AML-193 (cell line): Measurements from ENCODE around the gene HDAC10.
A peak's percentile ranks its signal among the peaks of the same experiment; 100 is the strongest.

Experiments
- DNase-seq, 2 experiments: peaks; one replicate each; lab custom pipeline; 2025; lab: John Stamatoyannopoulos, UW

HDAC10 gene

DNA sequence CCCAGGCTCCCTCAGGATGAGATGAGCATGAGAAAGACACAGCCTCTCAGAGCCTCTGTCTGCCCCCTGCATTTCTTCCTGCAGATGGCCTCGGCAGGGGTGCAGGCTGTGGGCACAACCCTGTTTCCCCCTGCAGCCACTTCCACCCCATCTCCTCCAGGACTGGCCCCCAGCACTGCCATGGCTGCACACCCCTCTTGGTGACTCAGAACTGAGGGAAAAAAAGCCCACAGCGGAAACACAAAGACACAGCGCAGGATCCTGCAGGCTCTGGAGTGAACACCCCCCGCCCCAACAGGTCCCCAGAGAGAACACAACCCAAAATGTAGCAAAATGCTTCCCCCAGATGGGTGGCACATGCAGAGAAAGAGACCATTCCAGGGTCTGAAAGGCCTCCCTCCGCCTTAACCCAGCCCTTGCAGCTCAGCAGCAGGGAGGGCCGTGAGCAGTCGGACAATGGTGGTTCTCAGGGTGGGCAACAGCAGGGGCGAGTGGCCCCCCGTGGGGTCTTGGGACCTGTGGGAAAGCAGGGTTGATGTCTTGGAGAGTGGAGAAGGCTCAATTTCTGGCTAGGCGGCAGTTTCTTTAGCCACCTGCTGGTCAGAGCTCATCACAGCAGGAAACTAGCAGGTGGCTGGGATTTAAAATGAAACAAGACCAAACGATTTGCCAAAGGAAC is 14.2 kb downstream of the HDAC10 start:
- peak in 1 of 2 experiments; percentile 7 for DNase-seq

DNA sequence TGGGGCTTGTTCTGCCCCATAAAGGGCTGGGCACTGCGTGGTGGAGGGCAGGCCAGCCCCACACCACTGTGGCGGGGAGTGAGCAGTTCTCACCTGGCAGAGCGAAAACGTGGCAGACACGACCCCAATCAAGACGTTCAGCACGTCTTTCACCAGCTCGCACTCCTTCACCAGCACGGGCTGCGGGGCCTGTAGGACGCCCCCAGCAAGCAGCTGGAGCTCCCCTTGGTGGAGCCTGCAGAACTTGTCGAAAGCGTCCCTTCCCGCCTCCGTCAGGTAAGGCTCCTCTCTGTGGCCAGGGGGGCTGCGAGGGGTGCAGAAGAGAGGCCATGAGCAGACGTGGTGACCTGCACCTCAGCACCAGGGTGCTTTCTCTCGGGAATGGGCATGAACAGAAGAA is 17.8 kb downstream of the HDAC10 start:
- DNase-seq, result no peak

DNA sequence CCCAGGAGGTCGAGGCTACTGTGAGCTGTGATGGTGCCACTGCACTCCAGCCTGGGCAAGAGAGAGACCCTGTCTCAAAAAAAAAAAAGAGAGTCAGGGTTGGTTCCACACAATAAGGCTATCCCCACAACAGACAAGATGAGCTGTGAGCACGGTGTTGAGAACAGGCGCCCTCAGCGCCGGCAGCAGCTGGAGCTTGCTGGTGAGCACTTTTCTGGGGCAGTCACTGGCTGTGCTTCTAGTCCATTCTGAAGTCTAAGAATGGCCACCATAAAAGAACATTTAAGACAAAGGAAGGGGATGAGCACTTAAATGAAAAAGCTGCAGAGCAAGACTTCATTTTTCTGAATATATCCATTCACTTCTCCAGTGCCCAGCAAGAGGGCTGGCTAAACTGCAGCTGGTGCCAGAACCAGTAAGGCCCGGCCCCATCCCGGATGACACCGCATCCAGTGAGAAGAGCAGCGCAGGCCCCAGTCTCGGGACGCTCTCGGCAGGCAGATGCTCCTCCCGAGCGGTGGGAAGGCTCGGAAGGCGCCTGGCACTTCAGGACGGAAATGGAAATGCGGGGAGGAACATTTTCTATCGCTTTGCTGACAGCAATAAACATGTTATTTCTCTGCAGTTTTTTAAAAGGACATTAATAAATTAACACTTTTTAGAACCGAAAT is 18.4 kb downstream of the HDAC10 start:
- no peak for DNase-seq

DNA sequence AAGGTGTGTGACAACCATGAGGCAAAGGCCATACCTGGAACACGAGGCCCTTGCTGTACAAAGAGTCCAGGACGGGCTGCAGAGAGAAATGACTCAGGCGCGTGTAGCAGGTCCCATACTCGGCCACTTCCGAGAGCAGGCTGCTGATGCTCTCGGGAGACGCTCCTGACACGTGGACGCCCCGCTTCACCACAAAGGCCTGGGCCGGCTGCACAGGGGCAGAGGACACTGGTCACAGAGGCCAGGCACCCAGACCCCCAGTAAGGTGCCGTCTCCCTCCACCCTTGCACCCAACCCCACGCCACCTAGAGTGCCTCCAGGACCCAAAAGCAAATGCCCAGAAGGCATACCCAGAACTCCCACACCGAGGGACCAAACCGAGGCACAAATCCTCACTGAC is 21.7 kb downstream of the HDAC10 start:
- no peak for DNase-seq

DNA sequence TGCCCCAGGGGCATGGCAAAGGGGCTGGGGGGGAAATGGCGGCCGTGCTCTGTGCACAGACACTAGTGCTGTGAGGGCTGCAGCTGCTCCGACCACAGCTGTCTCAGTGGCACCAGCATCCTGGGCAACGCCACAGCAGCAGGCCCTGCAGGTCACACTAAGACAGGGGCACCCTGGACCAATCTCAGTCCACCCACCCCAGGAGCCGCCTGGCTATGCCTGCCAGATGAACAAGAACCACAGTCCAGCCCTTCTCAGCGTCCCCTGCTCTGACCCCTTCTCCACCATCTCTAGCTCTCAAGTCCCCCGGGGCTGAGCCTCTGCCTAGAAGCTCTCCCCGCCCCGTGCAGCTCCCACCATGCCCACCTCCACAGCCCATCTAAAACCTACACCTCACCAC is 22.7 kb downstream of the HDAC10 start:
- DNase-seq, result no peak

DNA sequence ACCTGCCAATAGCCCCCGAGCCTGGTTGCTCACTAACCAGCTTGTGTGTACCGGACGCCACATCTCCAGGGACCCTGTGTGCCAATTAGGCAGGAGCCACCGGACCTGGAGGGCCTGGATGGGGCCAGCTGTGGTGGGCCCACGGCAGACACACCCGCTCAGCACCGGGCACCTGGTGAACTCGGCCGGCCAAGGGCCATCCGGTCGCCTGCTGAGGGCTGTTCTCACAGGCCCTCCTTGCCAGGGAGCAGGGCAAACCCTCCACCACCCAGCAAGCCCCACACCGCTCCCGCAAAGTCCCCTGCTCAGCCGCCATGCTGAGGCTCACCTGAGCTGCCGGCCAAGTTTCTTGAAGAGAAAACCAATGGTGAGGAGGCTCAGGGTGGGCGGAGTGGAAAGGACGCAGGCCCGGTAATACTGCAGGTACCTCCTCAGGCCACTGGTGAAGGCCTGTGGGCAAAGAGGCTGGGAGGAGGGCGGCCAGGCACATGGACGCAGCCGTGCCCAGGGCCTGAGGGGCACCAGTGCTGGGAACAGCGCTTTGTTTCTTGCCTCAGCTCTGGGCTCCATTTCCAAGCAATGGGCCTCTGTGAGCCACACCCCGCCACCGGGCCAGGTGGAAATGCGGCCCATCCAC is 23.4 kb downstream of the HDAC10 start:
- DNase-seq, result no peak

DNA sequence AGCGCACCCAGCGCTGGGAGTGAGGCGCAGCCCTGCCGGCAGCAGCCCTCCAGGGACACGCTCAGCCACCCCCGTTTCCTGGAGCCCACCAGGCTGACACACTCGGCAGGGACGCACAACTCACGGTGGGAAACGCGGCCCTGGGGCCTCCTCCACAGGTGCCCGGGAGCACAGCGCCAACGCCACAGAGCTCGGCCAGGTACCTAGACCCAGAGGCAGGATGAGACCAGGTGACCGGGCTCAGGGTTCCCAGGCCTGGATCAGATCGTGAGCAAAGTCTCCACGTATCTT is 24.2 kb downstream of the HDAC10 start:
- no peak for DNase-seq

DNA sequence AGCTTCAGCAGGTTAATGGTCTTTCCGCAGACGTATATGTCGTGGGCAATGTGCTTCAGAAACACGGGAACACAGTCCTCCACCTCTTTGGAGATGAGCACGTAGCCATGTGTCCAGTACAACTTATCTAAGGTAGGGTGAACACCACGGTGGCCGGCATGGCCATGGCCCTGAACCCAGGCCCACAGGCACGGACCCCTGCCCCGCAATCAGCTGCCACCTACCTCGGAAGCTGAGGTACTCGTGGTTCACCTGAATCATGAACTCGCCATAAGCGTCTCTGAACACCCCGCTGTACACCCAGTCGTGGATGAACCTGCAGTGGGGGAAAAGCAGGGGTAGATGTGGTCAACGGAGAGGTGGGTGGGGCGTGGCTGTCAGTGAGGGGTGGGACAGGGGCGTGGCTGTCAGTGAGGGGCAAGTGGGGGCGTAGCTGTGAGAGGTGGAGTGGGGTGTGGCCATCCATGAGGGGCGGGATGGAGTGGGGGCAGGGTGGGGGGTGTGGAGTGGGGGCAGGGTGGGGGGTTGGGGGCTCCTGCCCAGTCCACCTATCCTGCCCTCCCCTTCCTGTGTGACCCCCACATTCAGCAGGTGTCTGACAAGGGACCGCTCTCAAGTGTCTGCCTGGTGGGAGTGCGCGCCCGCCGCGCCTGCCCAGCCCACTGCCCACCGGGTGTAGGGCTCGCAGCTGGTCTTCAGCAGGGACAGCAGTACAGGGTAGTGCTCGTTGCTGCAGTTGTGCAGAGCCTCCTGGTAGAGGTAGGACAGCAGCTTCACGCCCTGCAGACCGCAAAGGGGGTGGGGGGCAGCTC is 24.8 kb downstream of the HDAC10 start:
- no peak for DNase-seq

DNA sequence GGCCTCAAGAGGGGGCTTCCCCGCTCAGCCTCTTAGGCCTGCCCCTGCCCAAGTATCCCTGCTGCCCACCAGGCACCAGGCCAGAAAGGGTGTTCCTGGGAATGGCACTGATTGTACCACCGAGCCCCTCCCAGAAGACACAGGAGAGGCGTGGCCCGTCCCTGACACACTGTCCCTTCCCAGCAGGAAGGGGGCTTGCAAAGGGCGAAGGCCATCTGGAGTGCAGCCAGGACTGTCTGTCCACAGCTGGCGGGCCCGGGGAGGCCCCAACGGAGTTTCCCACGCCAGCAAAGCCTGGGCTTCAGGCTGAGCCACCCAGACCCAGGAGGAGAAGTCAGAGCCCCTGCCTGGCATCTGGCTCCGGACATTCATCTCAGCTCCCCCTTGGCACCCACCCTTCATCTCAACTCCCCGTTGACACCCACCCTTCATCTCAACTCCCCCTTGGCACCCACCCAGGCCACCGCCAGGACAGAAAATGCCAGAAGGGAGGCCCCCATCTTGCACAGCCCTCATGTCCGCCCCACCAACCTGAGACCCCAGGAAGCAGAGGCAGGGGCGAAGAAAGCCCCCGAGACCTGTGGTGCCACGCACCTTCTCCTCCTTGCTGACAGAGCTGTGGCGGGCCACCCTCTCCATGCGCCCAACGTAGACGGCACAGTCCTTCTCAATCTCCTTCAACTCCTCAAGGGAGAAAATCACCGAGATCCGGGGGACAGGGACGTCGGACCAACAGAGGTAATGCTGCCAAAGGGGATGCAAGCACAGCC is 25.7 kb downstream of the HDAC10 start:
- DNase-seq, result no peak

DNA sequence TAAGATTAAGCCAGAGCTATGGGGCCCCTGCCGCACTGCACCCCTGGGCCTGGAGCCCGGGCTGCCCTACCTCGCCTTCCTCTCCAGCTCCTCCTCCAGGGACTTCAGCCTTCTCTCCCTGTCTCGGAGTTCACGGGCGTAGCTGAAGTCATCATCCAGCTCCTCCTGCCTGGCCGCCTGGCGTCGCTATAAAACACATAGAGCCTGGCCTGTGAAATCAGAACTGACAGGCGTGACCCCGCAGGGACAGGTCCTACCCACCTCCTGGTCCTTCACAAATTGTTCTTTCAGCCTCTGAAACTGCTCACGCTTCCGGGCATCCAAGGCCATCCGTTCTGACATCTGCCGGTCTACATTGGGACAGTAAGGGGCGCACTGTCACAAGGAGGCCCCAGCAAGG is 27.0 kb downstream of the HDAC10 start:
- DNase-seq, result no peak

DNA sequence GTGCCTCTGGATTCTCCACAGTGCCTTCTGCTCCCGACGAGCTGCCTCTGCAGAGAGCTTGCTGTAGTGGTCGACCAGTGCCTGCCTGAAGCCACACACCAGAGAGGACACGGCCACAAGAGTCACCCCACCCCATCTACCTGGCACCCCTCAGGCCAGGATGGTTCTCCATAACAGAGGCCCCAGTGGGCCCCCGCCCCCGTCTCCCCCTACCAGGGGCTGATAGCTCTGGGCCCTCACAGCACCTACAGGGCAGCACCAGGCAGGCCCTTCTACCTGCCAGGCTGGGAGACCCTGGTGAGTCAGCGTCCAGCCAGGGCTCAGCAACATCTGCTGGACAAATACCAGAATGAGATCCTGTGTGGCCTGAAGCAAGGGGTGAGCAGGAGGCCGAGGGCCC is 28.6 kb downstream of the HDAC10 start:
- DNase-seq, result no peak

DNA sequence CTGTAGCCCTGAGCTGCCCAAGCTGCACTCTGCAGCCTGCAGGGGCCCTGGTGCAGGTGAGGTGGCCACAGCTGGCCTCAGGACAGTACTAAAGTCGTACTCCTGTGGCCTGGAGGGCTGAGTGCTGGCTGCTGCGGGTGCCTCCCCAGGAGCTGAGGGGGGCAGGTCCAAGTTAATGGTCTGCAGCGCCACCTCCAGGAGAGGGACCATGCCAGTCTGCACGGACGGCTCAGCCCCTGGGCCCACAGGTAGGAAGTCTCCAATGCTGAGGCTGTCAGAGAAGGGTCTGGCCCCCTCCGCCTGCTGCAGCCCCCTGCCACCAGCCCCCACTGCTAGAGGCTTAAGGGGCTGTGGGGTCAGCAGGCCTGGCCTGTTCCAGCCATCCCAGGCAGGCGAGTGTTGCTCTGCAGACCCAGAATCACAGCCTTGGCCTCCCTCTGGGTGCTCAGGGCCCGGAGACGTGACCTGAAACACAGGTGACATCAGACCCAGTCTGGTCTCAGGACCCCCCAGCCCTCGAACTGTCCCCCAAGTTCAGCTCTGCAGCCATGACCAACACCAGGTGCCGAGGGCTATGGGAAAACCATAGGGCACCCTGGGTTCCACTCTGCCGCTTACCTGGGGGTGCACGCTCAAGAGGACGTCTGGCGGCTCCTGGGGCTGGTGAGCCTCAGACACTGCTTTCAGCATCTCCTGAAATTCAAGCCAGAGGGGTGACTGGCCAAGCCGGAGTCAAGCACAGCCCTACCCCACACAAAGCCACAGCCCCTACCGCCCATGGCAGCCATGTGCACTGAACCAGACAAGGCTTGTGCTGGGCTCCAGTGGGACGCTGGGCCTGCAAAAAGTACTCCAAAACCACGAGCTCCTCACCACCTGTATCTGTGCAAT is 29.4 kb downstream of the HDAC10 start:
- no peak for DNase-seq

DNA sequence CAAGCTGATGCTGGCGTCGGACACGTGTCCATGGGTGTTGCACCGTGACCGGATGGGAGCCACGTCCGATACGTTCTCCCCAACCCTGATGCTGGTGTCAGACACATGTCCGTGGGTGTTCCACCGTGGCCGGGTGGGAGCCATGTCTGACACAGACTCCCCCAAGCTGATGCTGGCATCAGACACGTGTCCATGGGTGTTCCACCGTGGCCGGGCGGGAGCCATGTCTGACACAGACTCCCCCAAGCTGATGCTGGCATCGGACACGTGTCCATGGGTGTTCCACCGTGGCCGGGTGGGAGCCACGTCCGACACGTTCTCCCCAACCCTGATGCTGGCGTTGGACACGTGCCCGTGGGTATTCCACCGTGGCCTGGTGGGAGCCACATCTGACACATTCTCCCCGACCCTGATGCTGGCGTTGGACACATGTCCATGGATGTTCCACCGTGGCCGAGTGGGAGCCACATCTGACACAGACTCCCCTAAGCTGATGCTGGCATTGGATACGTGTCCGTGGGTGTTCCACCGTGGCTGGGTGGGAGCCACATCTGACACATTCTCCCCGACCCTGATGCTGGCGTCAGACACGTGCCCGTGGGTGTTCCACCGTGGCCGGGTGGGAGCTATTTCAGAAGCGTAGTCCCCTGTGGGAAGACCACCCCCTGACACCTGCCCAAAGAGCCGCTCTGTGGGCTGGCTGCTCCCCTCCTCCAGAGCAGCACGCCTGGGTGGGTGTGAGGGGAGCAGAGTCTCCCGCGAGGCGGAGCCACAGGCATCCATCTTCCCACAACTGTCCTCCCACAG is 30.3 kb downstream of the HDAC10 start:
- no peak for DNase-seq

DNA sequence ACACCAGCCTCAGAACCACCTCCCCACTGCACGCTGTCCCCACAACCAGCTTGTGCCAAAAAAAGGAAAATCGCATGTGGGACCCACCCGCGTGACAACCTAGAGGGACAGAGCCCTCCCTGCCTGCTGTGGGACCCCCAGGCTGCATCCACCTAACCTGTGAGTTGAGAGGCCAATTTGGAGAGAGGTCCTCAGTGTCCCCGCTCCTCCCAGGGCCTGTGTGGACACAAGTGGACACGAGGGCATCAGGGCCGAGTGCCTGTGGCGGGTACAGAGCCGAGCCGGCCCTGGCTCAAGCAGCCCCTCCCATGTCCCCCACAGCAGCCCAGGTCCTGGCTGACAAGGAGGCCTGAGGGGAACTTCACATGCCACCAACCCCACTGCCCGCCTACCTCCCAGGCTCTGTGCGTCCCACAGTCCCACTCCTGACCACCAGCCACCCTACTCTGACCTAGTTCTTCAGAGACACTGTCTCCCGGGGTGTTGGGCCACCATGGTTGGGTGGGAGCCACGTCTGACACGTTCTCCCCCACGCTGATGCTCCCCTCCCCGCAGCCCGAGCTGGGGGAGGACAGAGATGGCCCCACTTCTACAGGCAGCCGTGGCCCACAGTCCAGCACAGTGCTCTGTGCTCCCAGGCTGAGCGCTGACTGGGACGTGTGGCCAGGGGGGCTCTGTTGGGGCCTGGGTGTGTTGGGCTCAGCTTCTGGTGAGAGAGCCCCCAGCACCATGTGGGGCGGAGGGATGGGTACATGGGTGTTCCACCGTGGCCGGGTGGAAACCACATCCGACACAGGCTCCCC is 31.1 kb downstream of the HDAC10 start:
- DNase-seq, result no peak

DNA sequence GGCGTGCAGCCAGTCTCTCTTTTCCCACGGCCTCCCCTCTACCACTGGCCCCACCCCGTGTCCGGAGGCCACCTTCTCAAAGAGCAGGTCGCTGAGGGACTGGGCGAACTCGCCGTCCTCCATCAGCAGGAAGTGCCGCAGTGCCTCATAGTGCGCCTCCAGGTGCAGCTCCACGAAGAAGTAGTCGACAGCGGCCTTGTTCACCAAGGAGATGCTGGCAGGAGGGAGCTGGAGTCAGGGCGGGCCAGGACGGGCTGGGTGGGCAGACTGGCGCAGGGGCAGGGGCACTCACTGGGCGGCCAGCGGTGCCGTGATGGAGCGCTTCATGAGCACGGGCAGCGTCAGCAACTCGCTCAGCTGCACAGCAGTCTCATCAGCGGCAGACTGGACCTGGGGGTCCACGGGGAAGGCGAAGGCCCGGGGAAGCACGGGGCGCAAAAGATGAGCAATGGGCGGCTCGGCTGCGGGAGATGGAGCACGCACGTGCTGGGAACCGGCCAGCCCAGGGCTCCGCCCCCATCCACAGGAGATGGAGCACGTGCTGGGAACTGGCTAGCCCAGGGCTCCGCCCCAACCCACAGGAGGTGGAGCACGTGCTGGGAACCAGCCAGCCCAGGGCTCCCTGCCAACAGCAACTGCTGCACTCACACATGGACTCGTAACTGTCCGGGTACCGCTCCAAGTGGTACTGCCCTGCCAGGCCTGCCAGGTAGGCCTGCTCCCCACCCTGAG is 31.9 kb downstream of the HDAC10 start:
- no peak for DNase-seq

DNA sequence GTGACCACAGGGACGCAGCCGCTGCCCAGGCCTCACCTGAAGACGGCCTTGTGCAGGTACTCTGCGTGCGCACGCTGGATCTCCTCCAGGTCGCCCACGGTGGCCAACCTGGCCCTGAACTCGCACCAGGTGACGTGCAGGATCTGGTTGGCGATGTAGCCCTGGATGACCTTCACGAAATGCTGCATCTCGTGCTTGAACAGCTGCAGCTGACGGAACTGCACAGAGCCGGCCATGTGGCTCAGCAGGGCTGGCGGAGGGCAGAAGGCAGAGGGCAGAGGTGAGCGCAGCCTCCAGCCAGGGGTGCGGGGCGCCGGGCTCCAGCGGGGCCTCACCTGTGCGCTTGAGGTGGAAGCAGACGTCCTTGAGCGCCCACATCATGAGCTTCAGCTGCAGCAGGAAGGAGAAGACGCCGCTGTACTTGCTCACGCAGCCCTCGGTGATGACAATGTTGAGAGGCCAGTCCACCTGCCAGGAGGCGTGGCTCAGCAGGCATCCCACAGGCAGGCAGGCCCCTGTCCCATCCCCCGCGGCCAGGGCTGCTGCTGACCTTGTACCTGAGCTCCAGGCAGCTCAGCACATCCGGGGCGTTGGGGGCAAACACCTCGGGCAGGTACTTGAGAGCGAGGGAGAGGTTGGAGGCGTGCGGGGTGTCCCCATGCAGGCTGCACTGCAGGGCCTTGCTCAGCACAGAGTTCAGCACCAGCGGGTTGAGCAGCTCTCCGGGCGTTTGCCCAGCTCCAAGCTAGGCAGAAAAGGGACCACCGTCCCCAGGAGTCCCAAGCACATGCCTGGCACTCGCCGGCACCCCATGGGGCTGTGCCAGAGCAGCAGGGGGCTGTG is 32.7 kb downstream of the HDAC10 start:
- no peak for DNase-seq

DNA sequence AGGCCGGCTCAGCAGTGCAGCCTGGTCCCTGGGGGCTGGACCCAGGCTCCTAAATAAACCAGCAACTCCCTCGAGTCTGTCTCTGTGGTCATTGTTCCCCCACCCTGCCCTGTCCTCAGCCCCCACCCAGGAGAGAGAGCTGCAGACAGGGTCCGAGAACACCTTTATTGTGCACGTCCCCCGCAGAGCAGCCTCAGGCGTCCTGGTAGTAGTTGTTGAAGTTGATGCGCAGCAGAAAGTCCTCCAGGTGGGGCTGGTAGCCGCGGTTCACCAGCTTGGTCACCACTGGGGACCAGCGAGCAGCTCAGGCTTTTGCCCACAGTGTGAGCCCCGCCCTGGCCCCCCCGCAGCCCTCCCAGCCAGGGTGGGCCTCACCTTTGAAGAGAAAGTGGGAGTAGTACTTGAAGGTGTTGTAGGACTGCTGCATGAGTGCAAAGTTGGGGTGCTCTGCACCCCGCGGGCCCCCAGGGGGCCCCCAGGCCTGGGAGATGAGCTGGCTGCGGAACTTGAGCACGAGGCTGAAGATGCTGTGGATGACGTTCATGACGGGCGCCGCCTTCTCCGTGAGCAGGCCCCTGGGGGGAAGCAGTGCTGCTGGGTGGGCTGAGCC is 33.4 kb downstream of the HDAC10 start:
- DNase-seq, result no peak
